SK-N-SH (cell line): ENCODE data around the gene FAM78A.

Experiments used
- RXRA ChIP-seq: IDR thresholded peaks from 2 replicates; pipeline ENCODE4 v1.4.0; 2012; ENCODE audit warnings: low read depth, mild to moderate bottlenecking, borderline replicate concordance
- TCF12 ChIP-seq: IDR thresholded peaks from 2 replicates; pipeline ENCODE4 v1.4.0; 2012
- TEAD4 ChIP-seq: IDR thresholded peaks from 2 replicates; pipeline ENCODE4 v1.4.0; 2012; ENCODE audit warnings: mild to moderate bottlenecking, borderline replicate concordance; ENCODE audit not compliant: insufficient read depth
- USF1 ChIP-seq: IDR thresholded peaks from 2 replicates; pipeline ENCODE4 v1.4.0; 2012; ENCODE audit warnings: low read depth, borderline replicate concordance
- TF ChIP-seq, protein P1 (sequence below): fragments of 200-600 bp; sonication (generic); IDR thresholded peaks from 2 replicates; pipeline ENCODE4 v1.6.1; 2017; ENCODE audit warnings: antibody characterized with exemption, mild to moderate bottlenecking, moderate library complexity

- TF ChIP-seq, protein P1, sequence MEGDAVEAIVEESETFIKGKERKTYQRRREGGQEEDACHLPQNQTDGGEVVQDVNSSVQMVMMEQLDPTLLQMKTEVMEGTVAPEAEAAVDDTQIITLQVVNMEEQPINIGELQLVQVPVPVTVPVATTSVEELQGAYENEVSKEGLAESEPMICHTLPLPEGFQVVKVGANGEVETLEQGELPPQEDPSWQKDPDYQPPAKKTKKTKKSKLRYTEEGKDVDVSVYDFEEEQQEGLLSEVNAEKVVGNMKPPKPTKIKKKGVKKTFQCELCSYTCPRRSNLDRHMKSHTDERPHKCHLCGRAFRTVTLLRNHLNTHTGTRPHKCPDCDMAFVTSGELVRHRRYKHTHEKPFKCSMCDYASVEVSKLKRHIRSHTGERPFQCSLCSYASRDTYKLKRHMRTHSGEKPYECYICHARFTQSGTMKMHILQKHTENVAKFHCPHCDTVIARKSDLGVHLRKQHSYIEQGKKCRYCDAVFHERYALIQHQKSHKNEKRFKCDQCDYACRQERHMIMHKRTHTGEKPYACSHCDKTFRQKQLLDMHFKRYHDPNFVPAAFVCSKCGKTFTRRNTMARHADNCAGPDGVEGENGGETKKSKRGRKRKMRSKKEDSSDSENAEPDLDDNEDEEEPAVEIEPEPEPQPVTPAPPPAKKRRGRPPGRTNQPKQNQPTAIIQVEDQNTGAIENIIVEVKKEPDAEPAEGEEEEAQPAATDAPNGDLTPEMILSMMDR, result no peak
- TF ChIP-seq TEAD4 (no peak), RXRA (no peak), USF1 (no peak), TCF12 (no peak)
Observed at GRCh38 chr9:131273146-131273855, 3.0 kb downstream of the FAM78A start.
